RWPE2 (cell line): Measurements from ENCODE around the gene NKAIN2.

ENCODE experiments used
- ATAC-seq: fragments of 200-7000 bp; cut with Tn5 transposase; 3 replicates; pipeline ENCODE4 v1.9.1; 2021; ENCODE audit warnings: low read depth
- DNase-seq: peaks from one replicate; pipeline ENCODE4 v3.0.0-alpha.2; 2020; ENCODE audit warnings: low spot score
- H3K27ac ChIP-seq: fragments of 450-650 bp; 2 replicates; pipeline ENCODE4 v1.5.1; 2017; ENCODE audit warnings: mild to moderate bottlenecking; ENCODE audit not compliant: poor library complexity, severe bottlenecking
- H3K27me3 ChIP-seq: fragments of 250-450 bp; sonication (Bioruptor Pico); 2 replicates; pipeline ENCODE4 v1.5.1; 2021; ENCODE audit warnings: mild to moderate bottlenecking, moderate library complexity; ENCODE audit not compliant: insufficient read depth, poor library complexity, severe bottlenecking
- H3K36me3 ChIP-seq: fragments of 250-450 bp; sonication (Bioruptor Pico); 2 replicates; pipeline ENCODE4 v1.5.1; 2020; ENCODE audit warnings: low read depth, mild to moderate bottlenecking, moderate library complexity
- H3K4me1 ChIP-seq: fragments of 250-450 bp; sonication (Bioruptor Pico); 2 replicates; pipeline ENCODE4 v1.5.1; 2021; ENCODE audit warnings: mild to moderate bottlenecking, moderate library complexity; ENCODE audit not compliant: insufficient read depth, poor library complexity, severe bottlenecking
- H3K4me3 ChIP-seq: fragments of 250-450 bp; sonication (Bioruptor Pico); 2 replicates; pipeline ENCODE4 v1.5.1; 2021; ENCODE audit warnings: mild to moderate bottlenecking, moderate library complexity; ENCODE audit not compliant: severe bottlenecking
- H3K9me3 ChIP-seq: fragments of 250-450 bp; sonication (Bioruptor Pico); 2 replicates; pipeline ENCODE4 v1.5.1; 2021; ENCODE audit warnings: mild to moderate bottlenecking, moderate library complexity; ENCODE audit not compliant: severe bottlenecking
- CTCF ChIP-seq: fragments of 450-650 bp; IDR thresholded peaks from one replicate; pipeline ENCODE4 v1.5.1; 2017; ENCODE audit warnings: mild to moderate bottlenecking, moderate library complexity; ENCODE audit not compliant: poor library complexity, severe bottlenecking

The NKAIN2 gene

GRCh38 chr6:124123617-124124209, 320.0 kb downstream of the NKAIN2 start:
- no peak for TF ChIP-seq CTCF
- Histone ChIP-seq H3K9me3 (no peaks in the 10 kb centered on the region), H3K4me1 (peaks cover 6% of the 10 kb centered on the region), H3K36me3 (no peaks in the 10 kb centered on the region), H3K27ac (no peak overlapping the region), H3K4me3 (no peak overlapping the region), H3K27me3 (no peaks in the 10 kb centered on the region)
- ATAC-seq, result peak; percentile 42; the same call in 2 of the 3 replicates
- no peak for DNase-seq

- no peak for TF ChIP-seq CTCF
- no peaks in the 10 kb centered on the region for H3K4me1 ChIP-seq
- no peaks in the 10 kb centered on the region for H3K36me3 ChIP-seq
- no peak for DNase-seq
- H3K4me3 ChIP-seq, result no peak overlapping the region
- H3K27me3 ChIP-seq, result no peaks in the 10 kb centered on the region
- no peaks in the 10 kb centered on the region for H3K9me3 ChIP-seq
- no peak for ATAC-seq
- no peak overlapping the region for H3K27ac ChIP-seq
These were observed 327.6 kb downstream of the NKAIN2 start for GRCh38 chr6:124131259-124131658.

- no peaks in the 10 kb centered on the region for H3K36me3 ChIP-seq
- H3K9me3 ChIP-seq, result no peaks in the 10 kb centered on the region
- DNase-seq (no peak), ATAC-seq (no peak)
- H3K4me1 ChIP-seq, result no peaks in the 10 kb centered on the region
- TF ChIP-seq CTCF, result no peak
- H3K27me3 ChIP-seq, result no peaks in the 10 kb centered on the region
- no peak overlapping the region for H3K4me3 ChIP-seq
- no peak overlapping the region for H3K27ac ChIP-seq
These were observed 328.1 kb downstream of the NKAIN2 start for GRCh38 chr6:124131779-124132178.

- Histone ChIP-seq H3K4me3 (no peak overlapping the region), H3K27ac (no peak overlapping the region), H3K36me3 (no peaks in the 10 kb centered on the region), H3K27me3 (no peaks in the 10 kb centered on the region), H3K9me3 (no peaks in the 10 kb centered on the region), H3K4me1 (no peaks in the 10 kb centered on the region)
- ATAC-seq, result no peak
- DNase-seq, result no peak
- no peak for TF ChIP-seq CTCF
These were observed 328.6 kb downstream of the NKAIN2 start for GRCh38 chr6:124132256-124132655.

GRCh38 chr6:124142852-124143251, 339.2 kb downstream of the NKAIN2 start:
- Histone ChIP-seq H3K9me3 (peaks cover 2% of the 10 kb centered on the region), H3K36me3 (no peaks in the 10 kb centered on the region), H3K27ac (no peak overlapping the region), H3K4me3 (no peak overlapping the region), H3K4me1 (no peaks in the 10 kb centered on the region), H3K27me3 (no peaks in the 10 kb centered on the region)
- no peak for DNase-seq
- ATAC-seq, result no peak
- no peak for TF ChIP-seq CTCF
